NCI-H1105 treated with DMSO at 0.1 percent for 48 hours (cell line): Measurements from ENCODE around the gene CPTP.

Experiments used
- DNase-seq: peaks from one replicate; lab custom pipeline; 2025; lab: John Stamatoyannopoulos, UW

The CPTP gene

GRCh38 chr1:1319646-1319941 is 5.0 kb upstream of the CPTP start:
- no peak for DNase-seq

- no peak for DNase-seq
Observed at GRCh38 chr1:1320666-1321448, 3.7 kb upstream of the CPTP start.

GRCh38 chr1:1321477-1321876 is 3.1 kb upstream of the CPTP start:
- no peak for DNase-seq

- no peak for DNase-seq
Observed at GRCh38 chr1:1322418-1322817, 2.2 kb upstream of the CPTP start.

- DNase-seq = no peak
Observed at GRCh38 chr1:1322952-1323351, 1.6 kb upstream of the CPTP start.

- DNase-seq = no peak
Observed at GRCh38 chr1:1324084-1324523, 498 bp upstream of the CPTP start.

GRCh38 chr1:1325288-1326074 is 879 bp downstream of the CPTP start:
- no peak for DNase-seq

- DNase-seq = no peak
Observed at GRCh38 chr1:1326075-1326605, 1.5 kb downstream of the CPTP start.

- no peak for DNase-seq
Observed at GRCh38 chr1:1327291-1327690, 2.7 kb downstream of the CPTP start.

GRCh38 chr1:1328254-1328653 is 3.7 kb downstream of the CPTP start:
- no peak for DNase-seq

GRCh38 chr1:1329304-1330210 is 5.0 kb downstream of the CPTP start:
- DNase-seq = no peak

- no peak for DNase-seq
Observed at GRCh38 chr1:1330366-1331067, 5.9 kb downstream of the CPTP start.

GRCh38 chr1:1331068-1331965 is 6.7 kb downstream of the CPTP start, which contains the start of gene TAS1R3:
TSS of gene TAS1R3 (plus strand) at chr1:1331280. CDS start at chr1:1331346, 66 bp downstream.
- no peak for DNase-seq

GRCh38 chr1:1332031-1332755 is 7.6 kb downstream of the CPTP start:
- peak; percentile 6 for DNase-seq

GRCh38 chr1:1332774-1333480 is 8.3 kb downstream of the CPTP start:
- peak; percentile 18 for DNase-seq

GRCh38 chr1:1333551-1334241 is 9.1 kb downstream of the CPTP start:
- no peak for DNase-seq

GRCh38 chr1:1334835-1335234 is 10.2 kb downstream of the CPTP start:
- DNase-seq = no peak

GRCh38 chr1:1335283-1335682 is 10.7 kb downstream of the CPTP start:
- no peak for DNase-seq
